Aorta (tissue), 5 donors: ENCODE data around the gene SENP1. TPM values are rescaled to one million over a fixed set of nuclear protein-coding genes. Genes with fewer than 3 reads are reported as not detected.

ENCODE experiments used
- ATAC-seq: fragments of 200-7000 bp; cut with Tn5 transposase; one replicate; pipeline ENCODE4 v1.9.1; 2022; ENCODE audit warnings: moderate library complexity; ENCODE audit not compliant: low FRiP score
- DNase-seq, 2 donors: peaks; one replicate each; pipeline ENCODE4 v3.0.0-alpha.2; 2020
- H3K27ac ChIP-seq, 2 donors: one replicate each; pipeline ENCODE4 v1.5.1; 2013; ENCODE audit warnings: low read length in 2 of 2, mild to moderate bottlenecking in 2 of 2, moderate library complexity in 2 of 2, control low read depth in 1 of 2, inconsistent platforms in 1 of 2, low read depth in 1 of 2
- H3K27me3 ChIP-seq, 2 donors: one replicate each; pipeline ENCODE4 v1.6.1; 2013; ENCODE audit warnings: control low read depth in 1 of 2, low read length in 1 of 2, mild to moderate bottlenecking in 1 of 2, moderate library complexity in 1 of 2; ENCODE audit not compliant: insufficient read depth in 2 of 2, control insufficient read depth in 1 of 2
- H3K36me3 ChIP-seq, 2 donors: one replicate each; pipeline ENCODE4 v1.6.1; 2013; ENCODE audit warnings: control low read depth in 1 of 2, low read length in 1 of 2, mild to moderate bottlenecking in 1 of 2; ENCODE audit not compliant: insufficient read depth in 2 of 2, control insufficient read depth in 1 of 2
- H3K4me1 ChIP-seq, 2 donors: one replicate each; pipeline ENCODE4 v1.6.1; 2013; ENCODE audit warnings: low read length in 2 of 2, control low read depth in 1 of 2, mild to moderate bottlenecking in 1 of 2, moderate library complexity in 1 of 2; ENCODE audit not compliant: insufficient read depth in 2 of 2, control insufficient read depth in 1 of 2
- H3K4me3 ChIP-seq, 2 donors: one replicate each; pipeline ENCODE4 v1.5.1; 2013; ENCODE audit warnings: low read length in 2 of 2, control low read depth in 1 of 2, mild to moderate bottlenecking in 1 of 2
- H3K9me3 ChIP-seq: one replicate; pipeline ENCODE4 v1.6.1; 2013; ENCODE audit warnings: mild to moderate bottlenecking, low read length; ENCODE audit not compliant: control insufficient read depth
- WGBS, 2 donors: extraction: QIAGEN DNeasy Blood & Tissue Kit; methylation state at CpG; one replicate each; pipeline ENCODE4 v1.1.7; 2013; 5-methylcytosine and 5-hydroxymethylcytosine counted together
- intact Hi-C, 2 donors: fragments of 100-400 bp; cut with DNase I; formaldehyde crosslinking; loops; one replicate each; pipeline versions ENCODE4 v1.14.2 to v1.15.0; 2022
- polyA plus RNA-seq, 2 donors: library from polyadenylated mRNA; stranded (reverse); fragments of 200-250 nt; gene quantifications; one replicate each; pipeline ENCODE4 v1.2.3, GENCODE V29; 2013
- total RNA-seq, 2 donors: library from RNA; stranded (reverse); fragmentation: NEBNext Ultra II Directional; extraction: Animal tissue kit (Norgen Biotek cat#: 25700); gene quantifications; one replicate each; pipeline ENCODE4 v1.2.1, GENCODE V29; 2021
- donor health status: healthy with polysubstance abuse.
- donor health status: Bipolar disorder and iron deficiency.
- donor health status: DM: no; HTN: no; CAD: no.
- donor health status: DM: no; HTN: no; CAD: no.
- donor health status: DM: yes; HTN: yes; CAD: no.

The SENP1 gene
- total and polyA plus RNA-seq, 4 donors: 6.0 to 23.0 (median 13.4) TPM

DNA sequence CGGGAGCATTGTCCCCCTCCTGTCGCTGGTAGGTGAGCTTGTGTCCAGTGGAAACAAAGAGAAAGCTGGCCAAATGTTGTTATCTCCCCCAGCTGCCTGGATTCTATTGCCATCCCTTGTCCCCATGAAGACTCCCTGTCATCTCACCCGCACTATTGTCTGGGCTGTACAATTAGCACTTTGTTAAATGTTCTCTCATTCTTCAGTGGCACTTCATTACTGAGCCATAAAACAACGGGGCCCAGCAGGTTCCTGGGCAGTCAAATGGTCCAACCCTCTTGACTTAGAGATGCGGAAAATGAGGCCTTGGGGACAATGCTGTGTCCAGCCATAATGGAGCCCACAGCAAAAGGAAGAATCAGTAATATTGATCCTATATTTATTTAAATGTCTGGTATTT is 88.4 kb downstream of the SENP1 start:
- no peak for DNase-seq
- Histone ChIP-seq H3K27ac (no peak overlapping the region), H3K27me3 (no peaks in the 10 kb centered on the region), H3K9me3 (no peaks in the 10 kb centered on the region), H3K4me1 (no peaks in the 10 kb centered on the region), H3K36me3 (no peaks in the 10 kb centered on the region), H3K4me3 (no peak overlapping the region)
- ATAC-seq: no peak
- WGBS, 2 donors: 66 to 67% methylated on average over 5 of the region's 5 CpGs
- intact Hi-C loops: no loop called here

- Histone ChIP-seq H3K4me3 (no peak overlapping the region), H3K36me3 (no peaks in the 10 kb centered on the region), H3K27ac (no peak overlapping the region), H3K4me1 (no peaks in the 10 kb centered on the region), H3K27me3 (no peaks in the 10 kb centered on the region), H3K9me3 (no peaks in the 10 kb centered on the region)
- whole genome bisulfite sequencing, 2 donors: 63 to 69% methylated on average over 8 of the region's 8 CpGs
- no peak for DNase-seq
- intact Hi-C loops: no loop called here
- ATAC-seq: no peak
These were observed 89.4 kb downstream of the SENP1 start for GRCh38 chr12:48016373-48017020.

- intact Hi-C loops: no loop called here
- H3K27ac ChIP-seq: no peak overlapping the region
- peaks cover 0 to 1% of the 10 kb centered on the region in 2 donors for H3K27me3 ChIP-seq
- 90% methylated on average over 7 of the region's 7 CpGs for WGBS, 2 donors
- H3K4me3 ChIP-seq: no peak overlapping the region
- DNase-seq (no peak), ATAC-seq (no peak)
- no peaks in the 10 kb centered on the region for H3K36me3 ChIP-seq
- no peaks in the 10 kb centered on the region for H3K4me1 ChIP-seq
- no peaks in the 10 kb centered on the region for H3K9me3 ChIP-seq
These were observed 89.9 kb downstream of the SENP1 start for GRCh38 chr12:48015954-48016353.

DNA sequence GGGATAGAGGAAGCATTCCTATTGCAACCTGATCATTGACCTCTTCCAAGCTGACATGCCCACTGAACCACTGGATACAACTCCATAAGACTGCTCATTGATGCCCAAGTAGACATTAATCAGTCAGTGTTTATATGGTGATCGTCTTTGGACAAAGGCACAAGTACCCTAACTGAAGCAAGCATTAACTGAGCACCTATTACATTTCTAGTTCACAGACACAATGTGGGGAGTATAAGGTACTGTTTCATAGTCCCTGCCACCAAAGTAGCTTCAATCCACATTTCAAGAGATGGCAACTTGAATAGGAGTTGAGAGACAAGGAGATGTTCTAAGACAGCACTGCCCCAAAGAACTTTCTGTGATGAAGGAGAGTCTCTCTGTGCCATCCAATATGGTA is 90.8 kb downstream of the SENP1 start:
- Histone ChIP-seq H3K27ac (no peak overlapping the region), H3K4me1 (no peaks in the 10 kb centered on the region), H3K36me3 (no peaks in the 10 kb centered on the region), H3K4me3 (no peak overlapping the region), H3K9me3 (no peaks in the 10 kb centered on the region), H3K27me3 (peaks cover 0 to 1% of the 10 kb centered on the region in 2 donors)
- ATAC-seq (no peak), DNase-seq (no peak)
- intact Hi-C loops: no loop called here
- 52 to 54% methylated on average over 1 of the region's 1 CpG for WGBS, 2 donors

GRCh38 chr12:48013287-48013686 is 92.6 kb downstream of the SENP1 start:
- 68% methylated on average over 2 of the region's 2 CpGs for WGBS, 2 donors
- no peak overlapping the region for H3K27ac ChIP-seq
- no peaks in the 10 kb centered on the region for H3K9me3 ChIP-seq
- no peak for DNase-seq
- ATAC-seq: no peak
- H3K4me3 ChIP-seq: no peak overlapping the region
- no peaks in the 10 kb centered on the region for H3K36me3 ChIP-seq
- H3K4me1 ChIP-seq: no peaks in the 10 kb centered on the region
- peaks cover 0 to 1% of the 10 kb centered on the region in 2 donors for H3K27me3 ChIP-seq
- intact Hi-C loops: no loop called here

- Histone ChIP-seq H3K9me3 (no peaks in the 10 kb centered on the region), H3K4me3 (no peak overlapping the region), H3K36me3 (no peaks in the 10 kb centered on the region), H3K27me3 (peaks cover 0 to 1% of the 10 kb centered on the region in 2 donors), H3K4me1 (no peaks in the 10 kb centered on the region), H3K27ac (no peak overlapping the region)
- intact Hi-C loops: no loop called here
- 68 to 71% methylated on average over 8 of the region's 8 CpGs for WGBS, 2 donors
- ATAC-seq (no peak), DNase-seq (no peak)
These were observed 93.8 kb downstream of the SENP1 start for GRCh38 chr12:48012070-48012469.

DNA sequence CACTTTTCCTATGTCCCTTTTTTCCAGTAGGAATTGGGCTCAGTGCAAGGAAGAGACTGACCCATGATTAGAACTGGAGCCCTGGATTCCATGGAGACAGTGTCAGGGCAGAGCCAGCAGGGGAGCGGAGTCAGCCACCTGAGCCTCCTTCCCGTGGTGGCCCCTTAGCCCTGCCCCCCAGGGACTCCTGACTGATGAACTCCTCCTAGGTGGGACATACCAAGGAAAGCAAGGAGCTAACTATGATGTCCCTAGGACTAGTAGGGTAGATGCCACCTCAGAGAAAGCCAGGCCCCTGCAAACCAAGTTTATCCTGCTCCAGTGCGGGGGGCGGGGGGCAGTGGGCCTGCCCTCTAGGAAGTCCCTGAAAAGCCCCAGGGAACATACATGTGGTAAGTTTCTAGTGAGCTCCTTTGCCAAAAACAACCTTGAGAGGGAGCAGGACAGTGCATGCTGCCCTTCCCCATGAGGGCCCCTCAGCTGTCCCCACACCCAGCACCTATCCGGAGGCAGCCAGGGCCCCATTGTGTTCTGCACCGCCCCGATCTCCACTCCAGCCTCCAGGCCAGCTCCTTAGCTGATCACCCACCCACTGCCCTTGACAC is 95.4 kb downstream of the SENP1 start:
- 70 to 71% methylated on average over 7 of the region's 7 CpGs for WGBS, 2 donors
- intact Hi-C loops: no loop called here
- no peaks in the 10 kb centered on the region for H3K9me3 ChIP-seq
- ATAC-seq (no peak), DNase-seq (no peak)
- H3K27me3 ChIP-seq: peaks cover 0 to 1% of the 10 kb centered on the region in 2 donors
- no peak overlapping the region for H3K4me3 ChIP-seq
- no peak overlapping the region for H3K27ac ChIP-seq
- no peaks in the 10 kb centered on the region for H3K36me3 ChIP-seq
- no peaks in the 10 kb centered on the region for H3K4me1 ChIP-seq

DNA sequence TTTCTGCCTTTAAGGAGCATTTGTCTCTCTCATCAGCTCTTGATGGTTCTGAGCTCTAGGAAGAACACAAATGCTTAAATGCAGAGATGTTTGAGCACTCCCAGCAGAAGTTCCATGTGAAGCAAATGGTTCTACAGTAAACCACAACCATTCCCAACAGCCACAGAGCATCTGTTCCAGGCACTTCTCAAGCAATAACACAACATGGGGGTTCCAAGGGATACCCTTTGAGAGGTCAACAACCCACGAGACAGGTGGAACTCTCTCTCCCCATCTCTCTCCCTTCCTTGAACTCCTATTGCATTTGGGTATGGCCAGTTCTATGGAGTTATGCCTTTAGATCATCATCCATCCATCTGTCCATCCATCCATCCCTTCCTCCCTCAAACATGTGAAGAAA is 96.4 kb downstream of the SENP1 start:
- no peak for DNase-seq
- H3K4me1 ChIP-seq: no peaks in the 10 kb centered on the region
- no peak overlapping the region for H3K4me3 ChIP-seq
- H3K27ac ChIP-seq: no peak overlapping the region
- intact Hi-C loops: no loop called here
- no peaks in the 10 kb centered on the region for H3K36me3 ChIP-seq
- H3K27me3 ChIP-seq: peaks cover 0 to 1% of the 10 kb centered on the region in 2 donors
- ATAC-seq: no peak
- WGBS, 2 donors: 81 to 82% methylated on average over 1 of the region's 1 CpG
- no peaks in the 10 kb centered on the region for H3K9me3 ChIP-seq

DNA sequence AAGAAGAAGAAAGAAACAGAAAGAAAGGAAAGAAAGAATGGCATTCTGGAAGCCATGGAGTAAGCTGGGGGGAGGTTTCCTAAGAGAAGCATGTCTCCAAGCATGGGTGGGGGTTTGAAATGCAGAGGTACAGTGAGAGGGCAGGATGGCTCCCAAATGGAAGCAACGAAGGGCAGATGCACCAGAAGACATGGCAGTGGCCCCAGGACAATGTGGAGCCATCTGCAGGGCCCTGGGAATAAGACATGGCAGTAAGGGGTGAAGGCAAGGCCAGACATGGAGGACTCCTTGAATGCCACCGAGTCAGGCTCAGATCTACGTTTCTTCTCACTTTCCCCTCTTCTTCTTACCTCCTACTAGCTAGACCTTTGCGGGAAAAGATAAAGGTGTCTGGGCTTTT is 96.9 kb downstream of the SENP1 start:
- Histone ChIP-seq H3K4me1 (no peaks in the 10 kb centered on the region), H3K27me3 (peaks cover 0 to 1% of the 10 kb centered on the region in 2 donors), H3K9me3 (no peaks in the 10 kb centered on the region), H3K27ac (no peak overlapping the region), H3K4me3 (no peak overlapping the region), H3K36me3 (no peaks in the 10 kb centered on the region)
- DNase-seq (no peak), ATAC-seq (no peak)
- WGBS, 2 donors: 76 to 77% methylated on average over 4 of the region's 4 CpGs
- intact Hi-C loops: no loop called here
